HepG2 (cell line): ENCODE measurements around the gene ZNF888. TPM values are rescaled to one million over a fixed set of nuclear protein-coding genes. Genes with fewer than 3 reads are reported as not detected.
"Not testable (repeated sequence)": the region's sequence is repeated elsewhere in the genome, so short reads cannot be mapped to it uniquely, and the experiment has no call there.

Source experiments
- DNMT3B ChIP-seq: conservative IDR thresholded peaks from 2 replicates; pipeline ENCODE4 v1.6.1; 2016; ENCODE audit warnings: missing biosample characterization, control low read depth
- FOXA1 ChIP-seq, 2 experiments: fragments of 450-650 bp in 1 of 2; sonication (generic) in 1 of 2; formaldehyde crosslinking in 1 of 2; IDR thresholded peaks; 2 replicates each; pipeline versions ENCODE4 v1.4.0 to v1.6.1; 2016 to 2020; ENCODE audit warnings: missing genetic modification reagents in 1 of 2
- FOXK1 ChIP-seq: sonication (generic); formaldehyde crosslinking; IDR thresholded peaks from 2 replicates; pipeline ENCODE4 v1.4.0; 2020; ENCODE audit warnings: low read depth, missing genetic modification reagents, borderline replicate concordance
- FOXO1 ChIP-seq: sonication (generic); formaldehyde crosslinking; IDR thresholded peaks from 2 replicates; pipeline ENCODE4 v1.4.0; 2020; ENCODE audit warnings: missing genetic modification reagents
- HMG20B ChIP-seq: conservative IDR thresholded peaks from 2 replicates; pipeline ENCODE4 v1.6.1; 2016; ENCODE audit warnings: missing genetic modification reagents, missing compliant biosample characterization
- KAT8 ChIP-seq: IDR thresholded peaks from 2 replicates; pipeline ENCODE4 v1.6.1; 2016; ENCODE audit warnings: missing genetic modification reagents, missing compliant biosample characterization
- LCORL ChIP-seq, 2 experiments: fragments of 450-650 bp in 1 of 2; sonication (generic) in 1 of 2; formaldehyde crosslinking in 1 of 2; IDR thresholded peaks; 2 replicates each; pipeline versions ENCODE4 v1.5.0 to v1.6.1; 2017 to 2020; ENCODE audit warnings: antibody characterized with exemption in 1 of 2, missing genetic modification reagents in 1 of 2
- MIER3 ChIP-seq: IDR thresholded peaks from 2 replicates; pipeline ENCODE4 v1.6.1; 2016; ENCODE audit warnings: missing compliant biosample characterization, borderline replicate concordance
- POLR2AphosphoS5 ChIP-seq: IDR thresholded peaks from 2 replicates; pipeline ENCODE4 v1.6.1; 2012; ENCODE audit warnings: low read depth, low read length
- RARA ChIP-seq: IDR thresholded peaks from 2 replicates; pipeline ENCODE4 v1.6.1; 2016; ENCODE audit warnings: missing genetic modification reagents, missing compliant biosample characterization
- REPIN1 ChIP-seq: sonication (generic); formaldehyde crosslinking; IDR thresholded peaks from 2 replicates; pipeline ENCODE4 v1.8.0; 2022; ENCODE audit warnings: missing genetic modification reagents, low read depth, mild to moderate bottlenecking, borderline replicate concordance
- SIX1 ChIP-seq: sonication (generic); formaldehyde crosslinking; IDR thresholded peaks from 2 replicates; pipeline ENCODE4 v1.4.0; 2020; ENCODE audit warnings: missing genetic modification reagents, borderline replicate concordance
- ZNF12 ChIP-seq: sonication (generic); formaldehyde crosslinking; IDR thresholded peaks from 2 replicates; pipeline ENCODE4 v1.5.0; 2020; ENCODE audit warnings: missing genetic modification reagents
- ZSCAN9 ChIP-seq: IDR thresholded peaks from 2 replicates; pipeline ENCODE4 v1.6.1; 2016; ENCODE audit warnings: borderline replicate concordance
- polyA plus RNA-seq, 8 experiments: library from polyadenylated mRNA; depleted of rRNA in 3 of 8; stranded (reverse) in 7 of 8; unstranded in 1 of 8; fragments of >200 nt; fragmentation: Illumina TruSeq in 4 of 8; extraction: Trizol in 4 of 8; gene quantifications; 2 replicates each; pipeline versions ENCODE4 v1.2.1 to v1.2.3, GENCODE V29; 2011 to 2016; ENCODE audit warnings: low read depth in 4 of 8, missing spikeins in 1 of 8, mixed read lengths in 1 of 8; ENCODE audit not compliant: insufficient read depth in 1 of 8
- total RNA-seq, 5 experiments: library from RNA; depleted of rRNA; stranded (reverse); fragments of >200 nt; fragmentation: Illumina TruSeq; extraction: Trizol; gene quantifications; 2 replicates each; pipeline ENCODE4 v1.2.3, GENCODE V29; 2016; ENCODE audit warnings: low read depth in 1 of 5
- TF ChIP-seq, protein P1 (sequence below): sonication (generic); formaldehyde crosslinking; IDR thresholded peaks from 2 replicates; pipeline ENCODE4 v1.8.1; 2023; ENCODE audit warnings: mild to moderate bottlenecking, missing genetic modification reagents

Gene ZNF888
- total and polyA plus RNA-seq, 2 of the 13 experiments (the other 11 are each of a cell fraction or from before 2014, with no cell fraction given), result 1.7 to 7.6 TPM

DNA sequence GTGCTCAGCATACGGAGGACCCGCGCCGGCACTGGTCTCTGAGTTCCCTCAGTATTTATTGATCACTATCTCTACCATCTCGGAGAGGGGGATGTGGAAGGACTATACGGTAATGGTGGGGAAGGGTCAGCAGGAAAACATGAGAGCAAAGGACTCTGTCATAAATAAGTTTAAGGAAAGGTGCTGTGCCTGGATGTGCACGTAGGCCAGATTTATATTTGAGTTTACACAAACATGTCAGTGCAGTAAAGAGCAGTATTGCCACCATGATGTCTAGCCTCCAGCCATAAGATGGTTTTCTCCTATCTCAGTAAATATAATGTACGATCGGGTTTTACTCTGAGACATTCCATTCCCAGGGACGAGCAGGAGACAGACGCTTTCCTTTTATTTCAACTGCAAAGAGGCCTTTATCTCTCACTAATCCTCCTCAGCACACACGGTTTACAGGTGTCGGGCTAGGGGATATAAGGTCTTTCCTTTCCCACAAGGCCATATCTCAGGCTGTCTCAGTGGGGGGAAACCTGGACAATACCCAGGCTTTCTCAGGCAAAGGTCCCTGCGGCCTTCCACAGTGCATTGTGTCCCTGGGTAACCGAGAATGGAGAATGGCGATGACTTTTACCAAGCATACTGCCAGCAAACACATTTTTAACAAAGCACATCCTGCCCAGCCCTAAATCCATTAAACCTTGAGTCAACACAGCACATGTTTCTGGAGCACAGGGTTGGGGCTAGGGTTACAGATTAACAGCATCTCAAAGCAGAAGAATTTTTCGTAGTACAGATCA, 21.7 kb upstream of the ZNF888 start (continued):
- TF ChIP-seq ZSCAN9 (CRISPR knock-in tag) (0 out of 2 replicates have a peak, but pooled peaks have one; percentile 38), ZNF12 (peak; percentile 31; the same call in 1 of the 2 replicates), FOXO1 (CRISPR knock-in tag) (0 out of 2 replicates have a peak, but pooled peaks have one; percentile 36), FOXK1 (CRISPR knock-in tag) (0 out of 2 replicates have a peak, but pooled peaks have one; percentile 34), RARA (CRISPR knock-in tag) (peak; percentile 25; the same call in 1 of the 2 replicates), REPIN1 (CRISPR knock-in tag) (peak; percentile 51; the same call in 1 of the 2 replicates), POLR2AphosphoS5 (peak; percentile 40; the same call in 1 of the 2 replicates), FOXA1 (CRISPR knock-in tag; IDR thresholded peaks at IDR 0.05) (peak; percentile 92), SIX1 (CRISPR knock-in tag) (peak; percentile 71; the same call in 1 of the 2 replicates), LCORL (CRISPR knock-in tag; IDR thresholded peaks at IDR 0.05) (0 out of 2 replicates have a peak, but pooled peaks have one; percentile 40), MIER3 (CRISPR knock-in tag) (peak; percentile 60; the same call in 1 of the 2 replicates), KAT8 (CRISPR knock-in tag) (peak; percentile 68), DNMT3B (CRISPR knock-in tag) (0 out of 2 replicates have a peak, but pooled peaks have one; percentile 32), HMG20B (CRISPR knock-in tag) (0 out of 2 replicates have a peak, but pooled peaks have one; percentile 65)
- not testable (repeated sequence) for TF ChIP-seq FOXA1, LCORL (IDR thresholded peaks at IDR 0.05)
- TF ChIP-seq, protein P1, sequence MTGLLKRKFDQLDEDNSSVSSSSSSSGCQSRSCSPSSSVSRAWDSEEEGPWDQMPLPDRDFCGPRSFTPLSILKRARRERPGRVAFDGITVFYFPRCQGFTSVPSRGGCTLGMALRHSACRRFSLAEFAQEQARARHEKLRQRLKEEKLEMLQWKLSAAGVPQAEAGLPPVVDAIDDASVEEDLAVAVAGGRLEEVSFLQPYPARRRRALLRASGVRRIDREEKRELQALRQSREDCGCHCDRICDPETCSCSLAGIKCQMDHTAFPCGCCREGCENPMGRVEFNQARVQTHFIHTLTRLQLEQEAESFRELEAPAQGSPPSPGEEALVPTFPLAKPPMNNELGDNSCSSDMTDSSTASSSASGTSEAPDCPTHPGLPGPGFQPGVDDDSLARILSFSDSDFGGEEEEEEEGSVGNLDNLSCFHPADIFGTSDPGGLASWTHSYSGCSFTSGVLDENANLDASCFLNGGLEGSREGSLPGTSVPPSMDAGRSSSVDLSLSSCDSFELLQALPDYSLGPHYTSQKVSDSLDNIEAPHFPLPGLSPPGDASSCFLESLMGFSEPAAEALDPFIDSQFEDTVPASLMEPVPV, result 0 out of 2 replicates have a peak, but pooled peaks have one; percentile 26
